NCI-H1105 (cell line): ENCODE measurements around the gene MEI1.
A peak's percentile ranks its signal among the peaks of the same experiment; 100 is the strongest.

Experiments
- DNase-seq: peaks from one replicate; lab custom pipeline; 2025; lab: John Stamatoyannopoulos, UW

MEI1 gene

GRCh38 chr22:41746567-41747400, 47.5 kb downstream of the MEI1 start:
- DNase-seq = peak; percentile 83

DNA sequence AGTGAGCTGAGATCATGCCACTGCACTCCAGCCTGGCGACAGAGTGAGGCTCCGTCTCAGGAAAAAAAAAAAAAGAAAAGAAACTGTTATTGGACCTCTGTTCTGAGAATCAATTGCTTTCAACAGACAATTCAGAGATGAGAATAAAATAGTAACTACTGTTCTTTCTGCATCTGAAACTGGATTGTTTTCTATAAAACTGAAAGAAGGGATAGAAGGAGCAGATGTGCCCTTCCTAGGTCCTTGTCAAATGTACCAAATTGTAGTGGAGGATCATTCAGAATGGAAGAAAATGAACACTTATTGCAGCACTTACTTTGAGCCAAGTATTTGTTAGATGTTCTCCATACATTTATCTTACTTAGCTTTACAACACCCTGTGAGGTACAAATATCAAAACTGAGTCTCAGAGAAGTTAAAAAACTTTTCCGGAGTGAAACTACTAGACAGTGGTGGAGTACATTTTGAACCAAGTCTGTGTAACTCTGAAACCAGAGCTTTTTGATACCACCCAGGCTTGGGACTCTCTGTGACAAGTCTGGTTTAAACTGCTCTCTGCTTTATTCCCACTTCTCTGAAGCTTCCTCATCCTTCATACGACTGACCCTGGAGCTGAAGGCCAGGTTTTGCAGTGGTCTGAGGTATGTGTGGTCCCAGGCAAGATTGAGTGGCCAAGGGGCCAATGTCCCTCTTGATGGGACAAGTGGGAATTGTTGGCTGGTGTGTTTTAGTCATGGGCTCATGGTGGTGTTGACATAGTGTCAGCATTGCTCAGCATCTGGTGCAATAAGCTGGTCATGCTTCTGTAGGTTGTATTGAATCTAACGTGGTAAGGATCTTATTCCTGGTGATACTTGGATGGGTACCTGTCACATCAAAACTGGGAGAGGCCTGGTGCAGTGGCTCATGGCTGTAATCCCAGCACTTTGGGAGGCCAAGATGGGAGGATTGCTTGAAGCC, 53.0 kb downstream of the MEI1 start:
- no peak for DNase-seq

DNA sequence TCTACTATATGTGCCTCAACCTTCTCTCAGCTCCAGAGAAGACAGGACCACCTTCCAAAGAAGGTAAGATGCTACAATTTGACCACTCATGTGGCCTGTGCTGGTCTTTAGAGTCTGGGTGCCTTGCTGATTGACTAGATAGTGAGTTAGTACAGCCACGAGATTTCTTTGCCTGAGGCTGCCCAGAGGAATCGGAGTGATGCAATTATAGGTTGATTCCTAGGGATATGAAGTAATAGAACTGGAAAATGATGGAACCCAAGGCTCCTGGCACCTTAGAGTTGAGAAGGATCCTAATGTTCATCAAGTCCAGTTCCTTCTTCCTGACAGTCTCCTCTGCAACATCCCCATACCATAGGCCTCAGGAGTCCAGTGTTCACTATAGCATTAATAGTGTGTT, 54.7 kb downstream of the MEI1 start:
- DNase-seq = no peak

DNA sequence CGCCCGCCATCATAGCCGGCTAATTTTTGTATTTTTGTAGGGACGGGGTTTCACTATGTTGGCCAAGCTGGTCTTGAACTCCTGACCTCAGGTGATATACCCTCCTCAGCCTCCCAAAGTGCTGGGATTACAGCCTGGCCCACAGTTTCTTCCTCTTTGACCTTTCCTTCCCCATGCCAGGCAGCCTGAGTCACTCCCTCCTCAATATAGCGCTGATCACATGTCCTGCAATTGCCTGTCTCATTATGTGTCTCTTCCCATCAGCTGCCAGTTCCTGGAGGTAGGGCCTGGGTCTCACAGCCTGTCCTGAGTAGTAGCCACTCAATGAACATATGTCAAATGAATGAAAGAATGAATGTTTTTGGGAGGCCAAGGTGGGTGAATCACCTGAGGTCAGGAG, 58.2 kb downstream of the MEI1 start:
- no peak for DNase-seq

GRCh38 chr22:41758231-41758630, 58.9 kb downstream of the MEI1 start:
- no peak for DNase-seq

DNA sequence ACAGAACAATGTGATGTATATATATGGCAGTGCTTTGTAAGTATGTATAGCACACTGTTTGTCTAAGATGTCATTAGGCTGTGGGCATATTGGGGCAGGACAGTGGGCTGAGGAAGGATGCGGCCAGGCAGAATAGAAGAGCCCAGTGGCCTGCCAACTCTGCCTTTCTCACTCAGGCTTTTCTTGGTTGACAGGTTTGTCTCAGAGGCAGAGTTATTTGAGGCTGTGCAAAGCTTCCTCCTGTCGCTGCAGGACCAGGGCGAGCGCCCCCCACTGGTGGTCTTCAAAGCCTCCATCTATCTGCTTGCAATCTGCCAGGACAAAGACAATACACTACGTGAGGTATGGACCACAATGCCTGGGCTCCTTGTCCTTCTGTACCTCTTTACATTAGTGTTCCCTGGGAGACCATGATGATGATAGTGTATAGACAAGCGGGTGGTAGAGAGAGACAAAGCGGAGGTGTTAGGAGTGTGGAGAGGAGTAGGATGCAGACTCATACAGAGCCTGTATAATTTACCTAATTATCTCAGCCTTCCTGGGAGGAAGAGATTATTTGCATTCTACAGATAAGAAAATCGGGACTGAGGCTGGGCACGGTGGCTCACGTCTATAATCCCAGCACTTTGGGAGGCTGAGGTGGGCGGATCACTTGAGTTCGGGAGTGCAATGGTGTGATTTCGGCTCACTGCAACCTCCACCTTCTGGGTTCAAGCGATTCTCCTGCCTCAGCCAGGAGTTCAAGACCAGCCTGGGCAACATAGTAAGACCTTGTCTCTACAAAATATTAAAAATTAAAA, 63.9 kb downstream of the MEI1 start:
- peak; percentile 79 for DNase-seq

- DNase-seq = no peak
Observed at GRCh38 chr22:41766476-41766875, 67.2 kb downstream of the MEI1 start.

DNA sequence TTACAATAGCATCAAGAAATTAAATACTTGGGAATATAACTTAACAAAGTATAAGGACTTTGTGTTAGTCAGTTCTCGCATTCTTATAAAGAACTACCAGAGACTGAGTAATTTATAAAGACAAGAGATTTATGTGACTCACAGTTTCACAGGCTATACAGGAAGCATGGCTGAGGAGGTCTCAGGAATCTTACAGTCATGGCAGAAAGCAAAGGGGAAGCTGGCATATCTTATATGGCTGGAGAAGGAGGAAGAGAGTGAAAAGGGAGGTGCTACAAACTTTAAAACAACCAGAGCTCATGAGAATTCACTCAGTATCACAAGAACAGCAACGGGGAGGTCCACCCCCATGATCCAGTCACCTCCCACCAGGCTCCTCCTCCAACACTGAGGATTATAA, 69.1 kb downstream of the MEI1 start:
- no peak for DNase-seq

DNA sequence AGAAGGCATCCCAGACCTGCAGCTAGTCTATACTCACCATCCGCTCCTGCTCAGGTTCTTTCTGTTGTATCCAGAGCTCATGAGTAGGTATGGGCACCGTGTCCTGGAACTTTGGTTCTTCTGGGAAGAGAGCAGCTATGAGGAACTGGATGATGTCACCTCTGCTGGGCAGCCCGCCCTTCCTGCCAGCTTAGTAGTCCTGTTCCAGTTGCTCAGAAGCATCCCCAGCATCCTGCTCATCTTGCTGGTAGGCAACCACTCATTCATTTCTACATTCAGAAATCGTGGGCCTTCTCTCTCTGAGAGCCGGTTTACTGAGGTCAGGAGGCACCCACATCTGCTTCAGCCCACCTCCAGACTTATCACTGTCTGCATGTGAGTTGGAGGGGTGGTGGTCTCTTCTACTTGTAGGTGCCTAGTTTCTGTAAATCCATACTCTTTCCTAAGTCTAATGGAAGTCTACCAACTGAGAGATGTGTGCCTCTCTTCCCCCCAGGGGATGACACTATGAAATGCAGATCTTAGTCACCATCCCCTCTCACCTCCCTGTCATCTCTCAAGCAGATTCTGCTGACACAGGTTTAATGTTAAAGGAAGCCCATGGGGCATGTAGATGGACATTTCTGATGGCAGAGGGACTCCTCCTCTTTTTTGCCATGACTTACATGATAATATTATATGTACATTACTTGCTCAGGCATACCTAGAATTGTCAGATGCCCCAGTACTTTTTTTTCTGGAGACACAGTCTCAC, 71.6 kb downstream of the MEI1 start:
- DNase-seq = no peak

DNA sequence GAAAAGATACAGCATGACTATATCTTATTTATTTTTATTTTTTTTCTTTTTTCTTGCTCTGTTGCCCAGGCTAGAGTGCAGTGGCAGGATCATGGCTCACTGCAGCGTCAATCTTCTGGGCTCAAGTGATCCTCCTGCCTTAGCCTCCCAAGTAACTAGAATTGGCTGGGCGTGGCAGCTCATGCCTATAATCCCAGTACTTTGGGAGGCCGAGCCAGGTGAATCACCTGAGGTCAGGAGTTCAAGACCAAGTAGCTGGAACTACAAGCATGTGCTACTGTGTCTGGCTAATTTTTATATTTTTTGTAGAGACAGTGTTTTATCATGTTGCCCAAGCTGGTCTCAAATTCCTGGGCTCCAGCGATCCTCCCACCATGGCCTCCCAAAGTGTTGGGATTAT, 72.9 kb downstream of the MEI1 start:
- DNase-seq = no peak

GRCh38 chr22:41772645-41773044, 73.3 kb downstream of the MEI1 start:
- no peak for DNase-seq

DNA sequence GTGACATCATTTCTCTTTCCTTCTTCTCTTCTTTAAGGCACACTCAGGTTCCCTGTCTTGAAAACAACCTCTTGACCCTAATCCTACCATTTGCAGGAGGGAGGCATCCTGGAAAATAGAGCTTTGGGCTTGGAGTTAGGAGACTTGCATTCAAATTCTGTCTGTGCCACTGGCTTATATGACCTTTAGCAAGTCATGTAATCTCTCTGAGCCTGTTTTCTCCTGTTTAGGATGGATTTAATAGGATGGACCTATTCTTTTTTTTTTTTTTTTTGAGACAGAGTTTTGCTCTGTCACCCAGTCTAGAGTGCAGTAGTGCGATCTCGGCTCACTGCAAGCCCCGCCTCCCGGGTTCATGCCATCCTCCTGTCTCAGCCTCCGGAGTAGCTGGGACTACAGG, 76.0 kb downstream of the MEI1 start:
- no peak for DNase-seq

GRCh38 chr22:41775976-41776375, 76.7 kb downstream of the MEI1 start:
- DNase-seq = no peak

GRCh38 chr22:41776381-41776780, 77.1 kb downstream of the MEI1 start:
- DNase-seq = no peak

GRCh38 chr22:41777749-41778425, 78.6 kb downstream of the MEI1 start:
- DNase-seq = no peak

DNA sequence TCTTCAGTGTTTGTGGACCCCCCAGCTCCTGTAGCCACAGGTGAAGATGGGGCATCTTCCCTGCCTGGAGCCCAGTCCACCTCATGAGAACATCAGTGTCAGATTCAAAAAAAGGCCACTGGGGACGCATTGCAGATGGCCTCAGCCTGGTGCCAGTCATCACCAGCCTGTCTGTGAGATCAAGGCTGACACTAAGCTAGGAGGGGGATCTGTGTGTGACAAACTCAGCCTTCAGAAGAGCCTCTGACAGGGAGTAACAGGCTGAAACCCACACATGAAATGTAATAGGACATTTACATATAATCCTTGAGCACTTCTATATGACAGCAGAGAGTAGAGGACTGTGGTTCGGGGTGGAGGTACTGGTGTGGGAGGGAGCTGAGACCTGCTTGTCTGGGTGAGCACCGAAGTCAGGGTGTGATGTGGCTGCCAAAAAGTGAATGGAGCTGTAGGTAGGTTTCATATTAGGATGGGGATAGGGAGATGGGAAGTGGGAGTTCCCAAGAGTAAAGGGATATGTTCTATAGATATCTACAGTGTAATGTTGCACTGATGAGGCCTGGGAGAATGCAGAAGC, 80.7 kb downstream of the MEI1 start:
- DNase-seq = no peak

GRCh38 chr22:41780746-41781505, 81.6 kb downstream of the MEI1 start:
- no peak for DNase-seq

DNA sequence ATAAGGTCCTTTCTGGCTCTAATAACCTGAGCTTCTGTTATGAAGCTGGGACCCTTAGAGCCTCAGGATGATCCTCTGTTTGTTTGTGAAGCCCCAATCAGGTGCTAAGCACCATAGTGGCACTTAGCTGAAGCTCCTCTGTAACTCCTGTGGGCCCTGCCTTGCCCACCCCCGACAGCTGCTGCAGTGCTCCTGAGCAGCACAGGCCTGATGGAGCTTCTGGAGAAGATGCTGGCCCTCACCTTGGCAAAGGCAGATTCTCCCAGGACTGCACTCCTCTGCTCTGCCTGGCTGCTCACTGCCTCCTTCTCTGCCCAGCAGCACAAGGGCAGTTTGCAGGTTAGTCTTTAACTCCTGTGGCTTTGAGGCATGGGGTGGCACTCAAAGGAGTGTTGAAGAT, 82.2 kb downstream of the MEI1 start:
- DNase-seq = no peak

DNA sequence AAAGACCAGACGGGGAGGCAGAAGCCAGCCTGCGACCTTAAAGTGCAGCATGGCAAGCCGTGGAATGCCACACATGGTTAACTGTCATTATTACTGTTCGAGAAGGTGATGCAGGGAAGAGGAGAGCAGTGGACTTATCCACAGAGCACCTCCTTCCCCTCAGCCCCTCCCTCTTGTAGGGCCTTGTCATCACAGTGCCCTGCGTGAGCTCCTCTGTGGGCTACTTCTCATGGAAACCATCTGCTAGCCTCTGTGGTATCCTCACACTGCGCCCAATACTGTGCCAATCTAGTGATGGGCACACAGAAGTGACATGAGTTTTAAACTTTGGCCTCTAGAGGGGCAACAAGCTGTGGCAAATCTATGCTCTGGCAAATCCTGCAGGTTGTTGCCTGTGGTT, 83.0 kb downstream of the MEI1 start:
- DNase-seq = no peak

GRCh38 chr22:41782751-41783150, 83.4 kb downstream of the MEI1 start:
- no peak for DNase-seq
